GM18519 (cell line): ENCODE results near the gene PELO.
"Not testable (repeated sequence)": the region's sequence is repeated elsewhere in the genome, so short reads cannot be mapped to it uniquely, and the experiment has no call there.

ENCODE experiments used
- ATAC-seq: cut with Tn5 transposase; IDR thresholded peaks from one replicate; pipeline ENCODE4 v1.9.1; 2021; ENCODE audit warnings: mild to moderate bottlenecking, moderate library complexity; ENCODE audit not compliant: unreplicated experiment, low FRiP score

The PELO gene

DNA sequence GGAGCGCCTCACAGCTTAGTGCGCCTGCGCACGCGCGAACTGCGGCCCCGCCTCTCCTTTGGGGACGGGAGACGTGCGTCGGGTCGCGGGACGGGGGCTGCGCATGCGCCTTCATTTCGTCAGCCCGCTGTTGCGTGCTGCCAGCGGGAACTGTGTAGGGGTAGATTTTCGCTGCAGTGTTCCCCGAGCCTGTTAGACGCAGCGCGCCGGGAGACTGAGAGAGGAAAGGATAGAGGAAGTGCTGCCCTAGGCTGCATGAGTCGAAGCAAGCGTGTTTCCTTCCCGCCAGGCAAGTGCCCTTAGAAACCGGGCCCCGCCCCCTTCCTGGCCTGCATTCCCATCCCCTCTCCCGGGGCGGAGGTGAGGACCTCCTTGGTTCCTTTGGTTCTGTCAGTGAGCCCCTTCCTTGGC is 12.3 kb downstream of the PELO start:
- ATAC-seq: peak; percentile 83

DNA sequence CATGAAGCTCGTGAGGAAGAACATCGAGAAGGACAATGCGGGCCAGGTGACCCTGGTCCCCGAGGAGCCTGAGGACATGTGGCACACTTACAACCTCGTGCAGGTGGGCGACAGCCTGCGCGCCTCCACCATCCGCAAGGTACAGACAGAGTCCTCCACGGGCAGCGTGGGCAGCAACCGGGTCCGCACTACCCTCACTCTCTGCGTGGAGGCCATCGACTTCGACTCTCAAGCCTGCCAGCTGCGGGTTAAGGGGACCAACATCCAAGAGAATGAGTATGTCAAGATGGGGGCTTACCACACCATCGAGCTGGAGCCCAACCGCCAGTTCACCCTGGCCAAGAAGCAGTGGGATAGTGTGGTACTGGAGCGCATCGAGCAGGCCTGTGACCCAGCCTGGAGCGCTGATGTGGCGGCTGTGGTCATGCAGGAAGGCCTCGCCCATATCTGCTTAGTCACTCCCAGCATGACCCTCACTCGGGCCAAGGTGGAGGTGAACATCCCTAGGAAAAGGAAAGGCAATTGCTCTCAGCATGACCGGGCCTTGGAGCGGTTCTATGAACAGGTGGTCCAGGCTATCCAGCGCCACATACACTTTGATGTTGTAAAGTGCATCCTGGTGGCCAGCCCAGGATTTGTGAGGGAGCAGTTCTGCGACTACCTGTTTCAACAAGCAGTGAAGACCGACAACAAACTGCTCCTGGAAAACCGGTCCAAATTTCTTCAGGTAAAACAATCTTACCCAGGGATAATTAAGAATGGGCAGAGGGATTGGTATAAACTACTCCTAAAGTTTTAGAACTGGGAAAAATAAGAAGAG is 12.9 kb downstream of the PELO start:
- ATAC-seq: peak; percentile 30

DNA sequence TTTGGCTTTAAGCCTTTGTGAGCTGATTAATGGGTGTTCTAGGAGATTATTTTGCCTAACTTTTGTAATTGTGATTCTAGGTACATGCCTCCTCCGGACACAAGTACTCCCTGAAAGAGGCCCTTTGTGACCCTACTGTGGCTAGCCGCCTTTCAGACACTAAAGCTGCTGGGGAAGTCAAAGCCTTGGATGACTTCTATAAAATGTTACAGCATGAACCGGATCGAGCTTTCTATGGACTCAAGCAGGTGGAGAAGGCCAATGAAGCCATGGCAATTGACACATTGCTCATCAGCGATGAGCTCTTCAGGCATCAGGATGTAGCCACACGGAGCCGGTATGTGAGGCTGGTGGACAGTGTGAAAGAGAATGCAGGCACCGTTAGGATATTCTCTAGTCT is 13.6 kb downstream of the PELO start:
- no peak for ATAC-seq

DNA sequence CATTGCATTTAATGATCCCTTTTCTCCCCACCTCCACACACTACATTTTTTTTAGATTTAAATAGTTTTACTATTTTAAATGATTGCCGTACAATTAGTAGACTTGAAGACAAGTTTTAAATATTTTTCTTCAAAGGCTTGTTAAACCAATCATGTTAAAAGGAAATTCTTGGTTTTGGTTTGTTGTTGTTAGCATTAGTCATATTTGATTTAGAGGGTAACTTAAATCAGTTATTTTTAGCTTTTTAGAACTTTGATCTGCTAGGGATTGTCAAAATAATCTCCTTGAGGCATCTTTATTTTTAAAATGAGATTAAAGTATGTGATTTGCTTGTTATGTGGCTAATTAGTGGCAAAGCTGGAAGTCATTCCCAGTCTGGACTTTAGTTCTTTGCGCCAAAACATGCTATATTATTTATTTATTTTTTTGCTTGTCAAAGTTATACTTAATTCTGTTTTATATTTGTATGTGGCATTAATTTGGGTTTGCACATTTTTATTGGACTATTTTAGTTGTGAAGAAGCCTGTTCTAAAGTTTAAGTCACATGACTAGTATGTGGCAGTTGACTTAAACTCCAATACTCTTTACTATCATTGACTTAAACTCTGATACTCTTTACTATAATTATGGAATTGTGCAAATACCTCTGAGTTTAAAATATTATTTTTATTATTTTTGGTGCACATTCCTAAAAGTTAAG is 14.7 kb downstream of the PELO start:
- no peak for ATAC-seq

DNA sequence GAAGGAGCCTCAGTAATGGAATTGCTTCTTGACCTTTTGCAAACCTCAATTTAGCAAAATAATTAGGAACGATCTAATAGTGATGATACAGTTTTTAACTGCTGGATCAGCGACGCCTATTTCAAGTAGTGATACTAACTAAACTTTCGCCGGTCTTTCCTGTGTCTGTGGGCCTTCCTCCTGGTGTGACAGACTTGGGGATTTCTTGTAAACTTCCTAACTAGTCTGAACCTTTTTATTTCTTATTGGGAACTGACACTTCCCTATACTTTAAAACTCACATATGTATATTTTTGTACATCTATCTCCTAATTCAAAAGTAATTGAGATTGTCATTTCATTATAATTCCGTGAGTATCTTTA is 15.2 kb downstream of the PELO start:
- ATAC-seq: no peak

DNA sequence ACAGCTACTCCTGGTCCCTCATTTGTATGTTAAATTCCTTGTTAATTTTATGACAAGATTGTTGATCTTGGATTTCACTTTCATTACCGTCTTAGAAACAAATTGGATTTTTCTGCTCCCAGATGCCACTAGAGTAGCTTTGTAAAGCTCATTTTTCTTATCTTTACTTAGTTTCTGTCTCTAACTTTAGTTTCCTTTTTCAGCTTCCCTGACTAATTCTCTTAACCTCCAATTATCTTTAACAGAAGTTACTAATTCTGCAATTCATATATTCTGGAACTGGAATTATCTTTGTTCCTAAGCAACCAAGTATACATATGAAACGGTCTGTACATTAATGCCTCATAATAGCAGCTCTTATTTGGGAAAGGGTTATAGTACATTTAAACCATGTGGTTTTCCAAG is 16.7 kb downstream of the PELO start:
- ATAC-seq: no peak

DNA sequence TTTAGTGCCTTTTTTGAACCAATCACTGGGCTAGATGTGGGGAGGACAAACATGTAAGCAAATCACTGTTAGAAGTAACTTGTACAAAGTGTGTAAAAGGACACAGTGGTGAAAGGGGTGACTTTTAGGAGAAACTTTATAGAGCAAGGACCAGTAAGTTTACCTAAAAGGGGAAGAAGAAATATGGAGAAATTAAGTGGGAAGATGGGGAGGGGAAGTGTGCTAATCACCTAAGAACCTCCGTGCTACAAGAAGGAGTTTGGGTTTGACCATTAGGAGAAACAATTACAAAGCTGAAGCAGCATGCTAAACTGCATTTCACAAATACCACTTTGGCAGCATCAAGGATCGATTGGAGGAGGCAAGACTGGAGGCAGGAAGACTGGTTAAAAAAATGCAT is 17.3 kb downstream of the PELO start:
- no peak for ATAC-seq

DNA sequence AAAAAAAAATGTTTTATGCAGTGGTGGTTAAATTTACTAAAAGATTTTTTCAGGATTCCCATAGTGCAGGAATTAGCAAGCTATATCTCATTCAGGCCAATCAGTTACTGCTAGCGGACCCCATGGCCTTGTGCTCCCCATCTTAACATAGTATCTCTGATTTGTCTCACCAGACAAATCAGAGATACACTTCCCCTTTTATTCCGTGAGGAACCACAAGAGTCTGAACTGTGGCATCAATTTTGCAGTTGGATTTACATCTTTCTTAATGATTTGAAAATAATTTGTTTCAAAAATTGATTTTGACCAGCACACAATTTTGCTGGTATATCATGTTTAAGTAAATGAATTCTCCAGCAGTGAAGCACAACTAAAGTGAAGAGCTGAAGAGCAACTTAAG is 17.9 kb downstream of the PELO start:
- ATAC-seq: no peak

DNA sequence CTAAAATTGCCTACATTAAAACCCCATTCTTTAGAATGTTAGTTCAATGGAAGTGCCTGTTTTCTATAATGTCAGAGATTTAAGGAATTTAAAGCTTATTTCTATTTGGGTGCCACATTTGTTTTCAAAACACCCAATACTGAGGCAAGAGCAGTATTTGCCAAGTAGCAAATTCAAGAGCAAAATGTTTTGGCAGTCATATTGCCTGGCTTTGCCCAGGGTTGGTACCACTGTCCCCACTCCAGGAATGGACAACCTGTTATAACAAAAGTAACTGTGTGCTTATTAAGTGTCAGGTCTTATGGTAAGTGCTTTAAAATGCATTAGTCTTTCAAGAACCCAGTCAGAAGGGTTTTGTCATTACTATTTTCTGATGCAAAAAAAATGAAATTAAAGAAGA is 19.3 kb downstream of the PELO start:
- ATAC-seq: no peak

DNA sequence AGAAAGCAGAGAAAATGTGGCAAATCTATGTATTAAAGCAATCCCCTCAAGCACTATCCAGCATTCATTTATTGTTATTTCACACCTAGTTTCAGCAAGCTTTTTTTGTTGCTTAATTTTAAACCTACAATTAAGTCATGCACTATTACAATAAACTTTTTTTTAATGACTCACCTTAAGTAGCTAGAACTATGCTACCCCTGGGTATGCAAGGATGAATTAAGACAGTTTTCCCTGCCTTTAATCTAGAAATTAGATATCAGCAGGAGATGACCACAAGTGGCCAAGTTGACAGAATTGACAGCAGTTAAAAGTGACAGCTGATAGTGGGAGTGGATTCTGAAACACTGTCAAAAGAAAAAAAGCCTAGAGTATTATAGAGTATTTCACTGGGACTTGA is 20.0 kb downstream of the PELO start:
- ATAC-seq: no peak

DNA sequence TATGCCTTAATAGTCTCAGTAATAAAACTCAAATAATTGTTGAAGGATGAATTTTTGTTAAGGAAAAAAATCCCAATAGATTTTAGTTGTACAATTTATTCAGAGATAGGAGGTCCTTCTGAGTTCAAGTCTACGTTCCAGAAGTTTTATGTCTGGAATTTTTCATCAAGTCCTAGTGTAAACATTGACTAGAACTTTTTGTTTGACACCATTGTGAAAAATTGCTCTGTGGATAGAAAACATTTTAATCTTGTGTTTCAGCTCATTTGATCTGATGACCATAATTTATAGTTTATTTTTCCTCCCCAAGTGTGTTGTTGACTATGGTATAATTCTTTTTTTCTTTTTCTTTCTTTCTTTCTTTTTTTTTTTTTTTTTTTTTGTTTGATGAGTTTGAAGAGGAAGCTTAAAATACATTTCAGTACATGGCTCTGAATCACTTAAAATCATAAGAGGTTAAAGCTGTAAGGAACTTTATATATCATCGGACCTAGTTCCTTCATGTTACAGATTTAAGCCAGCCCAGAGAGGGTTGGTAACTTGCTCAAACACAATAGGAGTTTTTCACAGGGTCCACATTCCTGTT is 20.7 kb downstream of the PELO start:
- no peak for ATAC-seq

DNA sequence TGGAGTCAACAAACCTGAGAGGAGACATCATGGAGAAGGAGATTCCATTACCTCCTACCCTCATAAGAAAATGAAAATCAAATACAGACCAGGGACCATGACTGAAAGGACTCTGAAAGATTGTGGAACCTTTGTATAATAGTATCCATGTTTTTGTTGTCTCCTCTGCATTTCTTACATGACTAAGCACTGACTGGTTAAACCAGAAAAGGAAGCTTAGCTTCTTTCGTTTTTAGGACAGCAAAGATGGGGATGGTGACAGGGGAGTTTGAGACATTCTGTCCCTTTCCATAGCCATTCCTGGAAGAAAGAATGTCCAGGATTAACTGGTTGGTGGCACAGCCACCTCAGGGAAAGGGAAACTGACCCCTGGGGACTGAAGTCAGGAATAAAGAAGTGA is 22.2 kb downstream of the PELO start:
- ATAC-seq: no peak

DNA sequence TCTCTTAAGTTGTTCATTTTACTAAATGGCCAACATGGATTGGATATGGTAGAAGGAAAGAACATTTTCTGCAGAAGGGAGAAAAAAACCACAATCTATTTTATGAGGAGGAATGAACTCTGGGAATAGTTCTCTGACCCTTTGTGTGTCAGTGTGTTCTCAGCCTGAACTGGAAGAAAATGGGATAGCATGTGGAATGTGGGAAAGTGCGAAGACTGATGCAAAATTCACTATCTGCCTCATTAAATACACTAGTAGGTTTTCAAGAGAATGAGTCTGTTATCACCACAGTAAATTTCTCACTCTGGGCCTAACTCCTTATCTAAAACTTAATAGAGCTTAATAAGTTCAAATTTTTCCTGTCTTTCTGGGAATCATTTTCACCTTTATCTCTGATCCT is 22.7 kb downstream of the PELO start:
- ATAC-seq: no peak

DNA sequence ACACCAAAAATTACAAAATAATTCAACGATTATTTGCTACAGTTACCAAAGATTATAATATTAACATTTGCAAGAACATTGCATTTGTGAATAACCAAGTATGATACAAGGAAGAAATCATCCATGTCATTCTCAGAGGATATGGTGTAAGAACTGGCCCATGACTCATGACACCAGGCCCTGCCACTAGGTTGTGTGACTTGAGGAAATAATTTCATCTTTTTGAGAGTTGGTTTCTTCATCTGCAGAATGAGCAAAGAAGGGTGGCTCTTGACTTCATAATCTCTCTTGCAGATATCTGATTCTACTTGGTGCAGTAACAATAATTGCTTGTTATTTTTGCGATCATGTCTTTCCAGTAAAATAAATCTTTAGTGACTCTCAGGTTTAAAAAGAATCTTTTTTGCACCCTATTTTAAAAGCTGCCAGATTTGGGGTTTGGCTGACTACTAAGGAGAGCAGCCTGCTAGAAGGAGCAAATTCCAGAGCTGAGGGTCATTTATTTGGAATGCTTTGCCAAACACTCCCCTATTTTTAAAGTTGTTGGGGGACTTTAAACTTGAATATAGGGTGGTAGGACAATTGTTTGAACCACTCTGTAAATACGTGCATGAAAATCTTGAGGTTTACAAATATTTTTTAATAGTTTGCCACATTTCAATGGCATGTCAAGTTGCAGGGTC is 23.5 kb downstream of the PELO start:
- no peak for ATAC-seq

DNA sequence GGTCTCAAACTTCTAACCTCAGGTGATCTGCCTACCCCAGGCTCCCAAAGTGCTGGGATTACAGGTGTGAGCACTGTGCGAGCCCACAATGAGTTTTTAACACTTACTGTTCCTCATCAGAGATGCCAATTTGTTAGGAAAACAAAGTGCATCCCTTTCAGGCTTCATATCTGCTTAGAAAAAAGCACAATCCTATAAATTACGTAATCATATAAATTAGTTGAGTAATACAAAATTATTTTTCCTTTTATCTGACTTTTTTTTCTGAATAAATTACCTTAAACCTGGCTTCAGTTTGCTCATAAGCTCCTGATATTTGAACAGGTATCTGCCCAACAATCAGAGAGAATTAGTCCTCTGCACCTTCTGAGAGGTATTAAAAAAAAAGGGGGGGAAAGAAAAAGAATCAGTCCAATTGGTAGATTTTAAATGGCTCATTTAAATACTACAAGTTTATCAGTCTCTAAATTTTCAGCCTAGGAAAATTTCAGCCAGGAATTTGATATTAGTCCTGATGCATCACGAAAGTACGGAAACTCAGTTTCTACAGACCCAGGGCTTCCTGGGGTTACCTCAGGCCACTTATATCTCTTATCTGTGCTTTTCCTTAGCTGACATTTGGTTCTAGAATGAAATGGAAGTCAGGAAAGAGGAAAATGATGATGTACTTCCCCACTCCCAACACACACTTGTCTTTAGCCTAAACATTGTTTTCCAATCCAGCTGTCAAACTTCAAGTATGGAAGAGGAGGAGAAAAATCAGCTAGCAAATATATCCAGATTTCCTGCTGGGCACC is 26.8 kb downstream of the PELO start:
- ATAC-seq: no peak

DNA sequence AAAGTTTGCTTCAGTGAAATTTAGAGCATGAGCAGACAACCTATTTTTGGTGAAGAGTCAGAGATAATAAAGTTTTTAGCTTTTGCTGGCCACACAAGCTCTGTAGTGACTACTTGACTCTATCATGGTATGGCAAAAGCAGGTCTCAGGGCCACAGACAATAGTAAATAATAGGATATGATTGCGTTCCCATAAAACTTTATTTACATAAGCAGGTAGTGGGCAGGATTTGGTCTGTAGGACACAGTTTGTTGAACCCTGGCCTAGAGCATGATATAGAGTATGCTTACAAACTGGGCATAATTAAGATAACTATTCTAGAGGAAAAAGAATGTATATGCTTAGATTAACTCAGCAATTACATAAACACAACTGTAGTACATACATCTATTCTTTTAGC is 30.1 kb downstream of the PELO start:
- no peak for ATAC-seq

DNA sequence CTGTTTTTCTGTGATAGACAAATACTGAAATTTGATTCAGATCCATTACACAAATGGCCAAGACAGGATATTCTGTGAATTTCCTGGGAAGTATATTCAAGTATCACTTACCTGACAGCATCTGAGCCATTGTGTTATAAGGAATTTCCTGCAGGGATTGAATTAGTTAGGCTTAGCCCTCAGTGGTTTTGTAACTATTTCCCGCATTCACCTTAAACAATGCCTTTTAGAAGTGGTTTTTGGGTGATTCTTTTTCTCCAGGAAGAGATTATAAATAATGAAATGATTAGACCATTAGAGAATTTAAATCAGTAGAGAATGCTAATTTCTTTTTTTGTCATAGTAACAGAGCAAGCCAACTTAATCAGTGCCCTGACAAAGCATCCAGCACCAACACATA is 30.6 kb downstream of the PELO start:
- no peak for ATAC-seq

DNA sequence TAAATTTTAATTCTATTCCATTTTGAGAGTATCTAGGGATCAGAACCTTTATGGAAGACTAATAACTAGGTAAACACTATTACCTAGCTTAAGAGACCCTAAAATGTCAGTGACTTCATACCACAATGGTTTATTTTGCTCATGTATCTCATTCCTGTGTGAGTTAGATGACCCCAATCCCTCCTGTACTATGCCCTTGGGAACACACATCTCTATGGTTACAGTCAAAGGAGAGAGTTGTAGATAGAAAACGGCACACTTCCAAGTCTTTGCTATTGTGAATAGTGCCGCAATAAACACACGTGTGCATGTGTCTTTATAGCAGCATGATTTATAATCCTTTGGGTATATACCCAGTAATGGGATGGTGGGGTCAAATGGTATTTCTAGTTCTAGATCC is 31.1 kb downstream of the PELO start:
- not testable (repeated sequence) for ATAC-seq

DNA sequence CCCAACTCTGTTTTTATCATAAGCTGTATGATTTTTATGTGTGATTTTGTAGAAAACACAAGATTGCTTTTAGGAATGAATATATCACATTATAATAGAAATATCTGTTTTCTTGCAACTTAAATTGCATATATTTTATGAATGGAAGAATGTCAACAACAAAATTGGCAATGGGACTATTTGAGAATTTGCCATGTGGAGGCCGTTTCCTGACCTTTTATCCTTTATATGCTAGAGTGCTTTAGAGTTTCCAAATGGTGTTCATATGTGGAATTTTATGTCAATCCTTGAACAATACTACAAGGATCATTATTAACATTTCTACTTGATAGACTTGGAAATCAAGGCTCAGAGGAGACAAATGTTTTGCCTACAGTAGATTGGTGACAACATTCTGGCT is 34.2 kb downstream of the PELO start:
- ATAC-seq: no peak

DNA sequence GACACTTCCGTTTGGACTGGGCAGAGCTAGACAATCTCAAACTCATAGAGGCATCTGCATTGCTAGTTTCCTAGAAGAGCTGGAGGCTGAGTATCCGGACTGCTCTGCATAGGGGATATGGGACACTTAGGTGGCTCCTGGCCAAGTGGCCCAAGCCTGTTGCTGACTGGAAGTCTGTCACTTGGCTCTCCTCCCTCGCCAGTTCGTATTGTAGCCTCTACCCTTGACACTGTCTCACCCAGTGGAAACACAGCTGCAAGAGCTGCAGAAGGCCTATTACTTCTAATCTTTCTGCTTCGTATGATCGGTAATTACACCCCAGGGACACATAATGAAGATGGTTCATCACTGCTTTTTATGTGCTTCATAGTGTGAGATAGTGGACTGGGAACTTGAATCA is 34.7 kb downstream of the PELO start:
- ATAC-seq: no peak

DNA sequence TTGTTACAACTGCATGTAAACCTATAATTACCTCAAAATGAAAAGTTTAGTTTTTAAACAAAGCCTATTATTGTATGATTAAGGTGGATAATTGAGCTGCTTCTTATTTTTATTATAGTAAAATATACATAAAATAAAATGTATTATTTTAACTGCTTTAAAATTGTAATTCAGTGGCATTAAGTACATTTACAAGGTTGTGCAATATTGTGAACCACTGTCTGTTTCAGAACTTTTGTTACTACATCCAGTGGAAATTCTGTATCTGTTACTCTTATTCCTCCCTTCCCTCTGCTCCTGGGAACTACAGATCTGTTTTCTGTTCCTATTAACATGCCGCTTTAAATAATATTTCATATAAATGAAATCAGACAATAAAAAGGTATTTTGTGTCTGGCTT is 37.1 kb downstream of the PELO start:
- ATAC-seq: no peak
